CD14-positive monocyte (primary cell): Measurements from ENCODE around the gene CD226. TPM values are rescaled to one million over a fixed set of nuclear protein-coding genes. Genes with fewer than 3 reads are reported as not detected.

ENCODE experiments used
- DNase-seq, 3 donors: peaks; one replicate each; pipeline ENCODE4 v3.0.0-alpha.2; 2011 to 2022
- H2AFZ ChIP-seq: 2 replicates; pipeline ENCODE4 v1.6.0; 2012; ENCODE audit warnings: mild to moderate bottlenecking, low read depth, low read length, inconsistent platforms; ENCODE audit not compliant: insufficient read depth, poor library complexity, severe bottlenecking
- H3K27ac ChIP-seq, 2 donors: 1 replicate in 1 of 2; 2 replicates in 1 of 2; pipeline ENCODE4 v1.5.1; 2012 to 2013; ENCODE audit warnings: low read length in 2 of 2, control low read depth in 1 of 2, inconsistent platforms in 1 of 2, low read depth in 1 of 2, mild to moderate bottlenecking in 1 of 2
- H3K27me3 ChIP-seq, 2 donors: one replicate each; pipeline versions ENCODE4 v1.6.0 to v1.6.1; 2011 to 2013; ENCODE audit warnings: low read length in 2 of 2; ENCODE audit not compliant: control insufficient read depth in 2 of 2, insufficient read depth in 2 of 2
- H3K36me3 ChIP-seq, 2 donors: replicated peaks in 1 of 2; 1 replicate in 1 of 2; 2 replicates in 1 of 2; pipeline versions ENCODE4 v1.5.1 to v1.6.1; 2012 to 2013; ENCODE audit warnings: low read length in 2 of 2, control low read depth in 1 of 2, inconsistent platforms in 1 of 2, mild to moderate bottlenecking in 1 of 2; ENCODE audit not compliant: insufficient read depth in 2 of 2, control insufficient read depth in 1 of 2
- H3K4me1 ChIP-seq, 2 donors: 1 replicate in 1 of 2; 2 replicates in 1 of 2; pipeline versions ENCODE4 v1.5.1 to v1.6.1; 2012 to 2013; ENCODE audit warnings: low read length in 2 of 2, control low read depth in 1 of 2, inconsistent platforms in 1 of 2, mild to moderate bottlenecking in 1 of 2, moderate library complexity in 1 of 2; ENCODE audit not compliant: insufficient read depth in 2 of 2, control insufficient read depth in 1 of 2
- H3K4me2 ChIP-seq: replicated peaks from 2 replicates; pipeline ENCODE3; 2012; ENCODE audit warnings: low read length, moderate library complexity, mild to moderate bottlenecking; ENCODE audit not compliant: poor library complexity, severe bottlenecking; ENCODE audit errors: extremely low read depth
- H3K4me3 ChIP-seq, 3 experiments: fragments of 200-600 bp in 1 of 3; sonication (generic) in 1 of 3; replicated peaks in 1 of 3; 1 replicate in 2 of 3; 2 replicates in 1 of 3; pipeline ENCODE4 v1.5.1; 2011 to 2013; ENCODE audit warnings: low read length in 3 of 3, mild to moderate bottlenecking in 3 of 3, control low read depth in 2 of 3, low read depth in 2 of 3, inconsistent platforms in 1 of 3, moderate library complexity in 1 of 3
- H3K79me2 ChIP-seq: 2 replicates; pipeline ENCODE4 v1.6.0; 2012; ENCODE audit warnings: mild to moderate bottlenecking, control low read depth, inconsistent platforms, low read length, moderate library complexity; ENCODE audit not compliant: insufficient read depth
- H3K9ac ChIP-seq: 2 replicates; pipeline ENCODE4 v1.6.0; 2017; ENCODE audit warnings: low read length, mild to moderate bottlenecking; ENCODE audit not compliant: insufficient read depth, poor library complexity, severe bottlenecking
- H3K9me3 ChIP-seq, 2 donors: replicated peaks in 1 of 2; 1 replicate in 1 of 2; 2 replicates in 1 of 2; pipeline versions ENCODE4 v1.5.1 to v1.6.1; 2012 to 2013; ENCODE audit warnings: low read length in 2 of 2, control low read depth in 1 of 2; ENCODE audit not compliant: control insufficient read depth in 1 of 2, insufficient read depth in 1 of 2
- H4K20me1 ChIP-seq: 2 replicates; pipeline ENCODE4 v1.6.0; 2012; ENCODE audit warnings: mild to moderate bottlenecking, low read length, control low read depth, moderate library complexity; ENCODE audit not compliant: insufficient read depth
- H3K27ac Mint-ChIP-seq, 7 donors: one replicate each; pipeline ENCODE4 v1.8.0; 2020; ENCODE audit warnings: mild to moderate bottlenecking in 7 of 7, mixed read lengths in 7 of 7, moderate library complexity in 6 of 7, inconsistent platforms in 2 of 7
- H3K27me3 Mint-ChIP-seq, 3 donors: one replicate each; pipeline ENCODE4 v1.8.0; 2021 to 2022; ENCODE audit warnings: low read depth in 3 of 3, mild to moderate bottlenecking in 3 of 3, mixed read lengths in 3 of 3, moderate library complexity in 3 of 3, inconsistent platforms in 1 of 3
- H3K36me3 Mint-ChIP-seq, 2 donors: one replicate each; pipeline ENCODE4 v1.8.0; 2020; ENCODE audit warnings: mixed read lengths in 2 of 2, inconsistent platforms in 1 of 2, mild to moderate bottlenecking in 1 of 2
- H3K4me1 Mint-ChIP-seq: one replicate; pipeline ENCODE4 v1.8.0; 2020; ENCODE audit warnings: mild to moderate bottlenecking, mixed read lengths
- H3K4me3 Mint-ChIP-seq, 2 donors: one replicate each; pipeline ENCODE4 v1.8.0; 2020; ENCODE audit warnings: mild to moderate bottlenecking in 2 of 2, mixed read lengths in 2 of 2, moderate library complexity in 1 of 2
- H3K9me3 Mint-ChIP-seq, 7 donors: one replicate each; pipeline ENCODE4 v1.8.0; 2020 to 2022; ENCODE audit warnings: mixed read lengths in 7 of 7, mild to moderate bottlenecking in 6 of 7, moderate library complexity in 6 of 7, inconsistent platforms in 2 of 7
- WGBS: methylation state at CpG from one replicate; pipeline ENCODE4 v1.1.5; 2013; ENCODE audit warnings: missing lambda C conversion rate; ENCODE audit not compliant: insufficient coverage; 5-methylcytosine and 5-hydroxymethylcytosine counted together
- intact Hi-C, 2 donors: fragments of 100-400 bp; cut with micrococcal nuclease; formaldehyde crosslinking; loops; one replicate each; pipeline versions ENCODE4 v1.15.0 to v1.15.1; 2023
- polyA plus RNA-seq, 3 donors: library from polyadenylated mRNA; depleted of rRNA in 1 of 3; unstranded in 2 of 3; stranded (reverse) in 1 of 3; fragments of 300-500 nt in 2 of 3; fragments of >200 nt in 1 of 3; fragmentation: Illumina TruSeq in 2 of 3; gene quantifications; 1 replicate in 2 of 3; 2 replicates in 1 of 3; pipeline ENCODE4 v1.2.3, GENCODE V29; 2012 to 2021
- TF ChIP-seq, protein P1 (sequence below): fragments of 200-600 bp; IDR thresholded peaks from one replicate; pipeline ENCODE4 v1.8.0; 2022; ENCODE audit warnings: antibody characterized with exemption, mild to moderate bottlenecking

Gene CD226
- polyA plus RNA-seq, 3 donors, result 0.53 to 1.1 (median 0.65) TPM

DNA sequence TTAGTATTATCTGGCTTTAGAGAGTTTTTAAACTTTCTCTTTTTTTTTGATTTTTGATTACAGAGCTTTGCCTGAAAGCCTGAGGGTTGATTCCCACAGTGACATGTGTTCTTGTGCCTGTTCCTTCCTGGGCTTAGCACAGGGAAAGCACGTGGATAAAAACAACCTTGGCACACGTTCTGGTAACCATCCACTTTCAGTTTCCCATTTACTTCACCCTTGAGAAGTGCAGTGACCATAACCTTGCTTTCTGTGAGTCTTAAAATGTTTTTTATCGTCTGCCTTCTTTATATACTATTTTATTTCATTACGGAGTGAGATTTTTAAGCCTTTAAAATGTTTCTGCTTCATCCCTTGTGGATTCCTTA lies 11.5 kb downstream of the CD226 start:
- H3K4me3 Mint-ChIP-seq, result no peak overlapping the region
- peaks cover 0 to 2% (median 2%) of the 10 kb centered on the region in 3 donors for H3K27me3 Mint-ChIP-seq
- peaks cover under 1 to 15% (median 5%) of the 10 kb centered on the region in 7 donors for H3K9me3 Mint-ChIP-seq
- Histone ChIP-seq H3K27ac (no peak overlapping the region), H4K20me1 (no peaks in the 10 kb centered on the region), H3K36me3 (no peaks in the 10 kb centered on the region), H3K4me3 (no peak overlapping the region), H3K4me1 (no peaks in the 10 kb centered on the region), H3K79me2 (no peaks in the 10 kb centered on the region), H3K9ac (no peak overlapping the region), H2AFZ (no peak overlapping the region), H3K9me3 (peaks cover 0 to 5% of the 10 kb centered on the region in 2 donors), H3K4me2 (no peak overlapping the region), H3K27me3 (no peaks in the 10 kb centered on the region)
- DNase-seq, result no peak
- TF ChIP-seq, protein P1, sequence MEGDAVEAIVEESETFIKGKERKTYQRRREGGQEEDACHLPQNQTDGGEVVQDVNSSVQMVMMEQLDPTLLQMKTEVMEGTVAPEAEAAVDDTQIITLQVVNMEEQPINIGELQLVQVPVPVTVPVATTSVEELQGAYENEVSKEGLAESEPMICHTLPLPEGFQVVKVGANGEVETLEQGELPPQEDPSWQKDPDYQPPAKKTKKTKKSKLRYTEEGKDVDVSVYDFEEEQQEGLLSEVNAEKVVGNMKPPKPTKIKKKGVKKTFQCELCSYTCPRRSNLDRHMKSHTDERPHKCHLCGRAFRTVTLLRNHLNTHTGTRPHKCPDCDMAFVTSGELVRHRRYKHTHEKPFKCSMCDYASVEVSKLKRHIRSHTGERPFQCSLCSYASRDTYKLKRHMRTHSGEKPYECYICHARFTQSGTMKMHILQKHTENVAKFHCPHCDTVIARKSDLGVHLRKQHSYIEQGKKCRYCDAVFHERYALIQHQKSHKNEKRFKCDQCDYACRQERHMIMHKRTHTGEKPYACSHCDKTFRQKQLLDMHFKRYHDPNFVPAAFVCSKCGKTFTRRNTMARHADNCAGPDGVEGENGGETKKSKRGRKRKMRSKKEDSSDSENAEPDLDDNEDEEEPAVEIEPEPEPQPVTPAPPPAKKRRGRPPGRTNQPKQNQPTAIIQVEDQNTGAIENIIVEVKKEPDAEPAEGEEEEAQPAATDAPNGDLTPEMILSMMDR, result no peak
- intact Hi-C loops, result no loop called here
- H3K4me1 Mint-ChIP-seq, result no peaks in the 10 kb centered on the region
- no CpG with 5 or more reads among the region's 4 CpGs for WGBS
- H3K27ac Mint-ChIP-seq, result no peak overlapping the region
- no peaks in the 10 kb centered on the region for H3K36me3 Mint-ChIP-seq

DNA sequence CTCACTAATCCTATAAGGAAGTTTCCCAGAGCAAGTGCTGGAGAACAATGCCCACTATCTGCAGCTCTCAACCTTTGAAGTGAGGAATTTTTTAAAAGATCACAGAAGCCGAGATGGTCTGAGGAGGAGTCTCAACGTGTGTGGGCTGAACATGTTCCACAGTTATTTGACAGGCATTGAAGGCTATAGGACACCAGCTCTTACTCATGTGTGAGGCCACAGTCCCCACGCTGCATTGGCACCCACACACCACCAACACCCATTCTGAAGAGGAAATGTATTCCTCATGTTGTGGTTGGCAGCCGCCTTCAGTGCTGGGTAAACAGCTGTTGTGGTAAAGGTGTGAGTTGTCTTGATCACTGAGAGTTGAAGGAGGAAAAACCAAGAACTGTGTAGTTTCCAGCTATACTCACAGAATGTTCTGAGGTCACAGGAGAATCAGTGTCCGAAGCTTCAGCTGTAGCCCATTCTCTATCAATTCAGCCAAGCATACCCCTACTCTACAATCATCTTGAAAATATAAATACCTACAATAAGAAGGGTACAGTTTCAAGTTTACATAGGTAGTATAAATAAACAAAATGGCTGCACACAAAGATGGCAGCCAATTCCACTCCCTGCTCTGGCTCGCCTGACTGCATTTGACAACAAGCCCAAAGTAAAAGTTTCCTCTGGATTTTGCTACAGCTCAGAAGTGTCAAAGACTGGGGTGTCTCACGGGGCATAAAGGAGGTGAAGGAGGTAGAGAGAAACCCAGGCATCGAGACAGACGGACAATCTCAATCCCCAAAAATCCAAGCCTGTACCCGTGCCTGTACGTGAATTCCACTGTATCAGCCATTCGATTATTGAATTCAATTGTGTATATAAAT lies 12.1 kb downstream of the CD226 start:
- Histone ChIP-seq H3K9ac (no peak overlapping the region), H3K4me1 (no peaks in the 10 kb centered on the region), H4K20me1 (no peaks in the 10 kb centered on the region), H3K9me3 (no peaks in the 10 kb centered on the region), H3K79me2 (no peaks in the 10 kb centered on the region), H2AFZ (no peak overlapping the region), H3K27ac (no peak overlapping the region), H3K27me3 (no peaks in the 10 kb centered on the region), H3K36me3 (no peaks in the 10 kb centered on the region), H3K4me2 (no peak overlapping the region), H3K4me3 (no peak overlapping the region)
- H3K9me3 Mint-ChIP-seq, result peaks cover 0 to 11% (median under 1%) of the 10 kb centered on the region in 7 donors
- peaks cover 0 to 2% (median 2%) of the 10 kb centered on the region in 3 donors for H3K27me3 Mint-ChIP-seq
- no peak overlapping the region for H3K27ac Mint-ChIP-seq
- no peaks in the 10 kb centered on the region for H3K4me1 Mint-ChIP-seq
- intact Hi-C loops, result no loop called here
- H3K36me3 Mint-ChIP-seq, result no peaks in the 10 kb centered on the region
- WGBS, result 64% methylated on average over 4 of the region's 12 CpGs
- H3K4me3 Mint-ChIP-seq, result no peak overlapping the region
- DNase-seq, result no peak
- TF ChIP-seq, protein P1, result no peak
